Astrocyte (in vitro differentiated cells and primary cell): ENCODE results near the gene DNAJB6. TPM values are rescaled to one million over a fixed set of nuclear protein-coding genes. Genes with fewer than 3 reads are reported as not detected.

Source experiments
- DNase-seq: peaks from one replicate; pipeline ENCODE4 v3.0.0-alpha.2; 2010; ENCODE audit warnings: low read depth
- FAIRE-seq: peaks from 2 replicates; lab custom pipeline; 2011; peaks lifted over from hg19 to GRCh38; lab: Jason Lieb, UNC
- H2AFZ ChIP-seq: 2 replicates; pipeline ENCODE4 v1.6.0; 2012; ENCODE audit warnings: low read depth, low read length, inconsistent platforms
- H3K27ac ChIP-seq: 2 replicates; pipeline ENCODE4 v1.5.1; 2011; ENCODE audit warnings: low read depth, low read length, inconsistent platforms
- H3K27me3 ChIP-seq: 2 replicates; pipeline ENCODE4 v1.6.0; 2011; ENCODE audit warnings: low read length, inconsistent platforms; ENCODE audit not compliant: insufficient read depth
- H3K36me3 ChIP-seq: 2 replicates; pipeline ENCODE4 v1.5.1; 2011; ENCODE audit warnings: low read length, inconsistent platforms; ENCODE audit not compliant: insufficient read depth
- H3K4me1 ChIP-seq: 2 replicates; pipeline ENCODE4 v1.5.1; 2011; ENCODE audit warnings: low read length, inconsistent platforms; ENCODE audit not compliant: insufficient read depth
- H3K4me2 ChIP-seq: 2 replicates; pipeline ENCODE4 v1.6.0; 2012; ENCODE audit warnings: low read length, inconsistent platforms
- H3K4me3 ChIP-seq: 2 replicates; pipeline ENCODE4 v1.5.1; 2011; ENCODE audit warnings: low read depth, mild to moderate bottlenecking, low read length, inconsistent platforms; ENCODE audit not compliant: insufficient read depth
- H3K79me2 ChIP-seq: 2 replicates; pipeline ENCODE4 v1.6.0; 2012; ENCODE audit warnings: mild to moderate bottlenecking, low read length, inconsistent platforms; ENCODE audit not compliant: insufficient read depth
- H3K9ac ChIP-seq: 2 replicates; pipeline ENCODE4 v1.6.0; 2012; ENCODE audit warnings: mild to moderate bottlenecking, low read length, inconsistent platforms
- H3K9me3 ChIP-seq: 2 replicates; pipeline ENCODE4 v1.5.1; 2012; ENCODE audit warnings: low read depth, mild to moderate bottlenecking, low read length, inconsistent platforms; ENCODE audit not compliant: insufficient read depth
- H4K20me1 ChIP-seq: 2 replicates; pipeline ENCODE4 v1.6.0; 2012; ENCODE audit warnings: low read length, inconsistent platforms; ENCODE audit not compliant: insufficient read depth
- H3K27ac Mint-ChIP-seq: one replicate; pipeline ENCODE4 v1.8.0; 2021; ENCODE audit warnings: mild to moderate bottlenecking, mixed read lengths; ENCODE audit not compliant: unreplicated experiment
- H3K27me3 Mint-ChIP-seq: one replicate; pipeline ENCODE4 v1.8.0; 2021; ENCODE audit warnings: low read depth, mixed read lengths; ENCODE audit not compliant: unreplicated experiment
- H3K36me3 Mint-ChIP-seq: one replicate; pipeline ENCODE4 v1.8.0; 2021; ENCODE audit warnings: low read depth, mixed read lengths; ENCODE audit not compliant: unreplicated experiment
- H3K4me1 Mint-ChIP-seq: one replicate; pipeline ENCODE4 v1.8.0; 2021; ENCODE audit warnings: low read depth, mixed read lengths; ENCODE audit not compliant: unreplicated experiment
- H3K4me3 Mint-ChIP-seq: one replicate; pipeline ENCODE4 v1.8.0; 2021; ENCODE audit warnings: mild to moderate bottlenecking, moderate library complexity, mixed read lengths; ENCODE audit not compliant: unreplicated experiment
- H3K9me3 Mint-ChIP-seq: one replicate; pipeline ENCODE4 v1.8.0; 2021; ENCODE audit warnings: mild to moderate bottlenecking, mixed read lengths; ENCODE audit not compliant: unreplicated experiment
- CTCF ChIP-seq: IDR thresholded peaks from 2 replicates; pipeline ENCODE4 v1.5.1; 2011; ENCODE audit warnings: low read depth, mild to moderate bottlenecking, inconsistent platforms, low read length, moderate library complexity; ENCODE audit not compliant: insufficient read depth
- EZH2 ChIP-seq: IDR thresholded peaks from 2 replicates; pipeline ENCODE4 v1.6.1; 2012; ENCODE audit warnings: mild to moderate bottlenecking, low read length, inconsistent platforms; ENCODE audit not compliant: insufficient read depth
- total RNA-seq: library from RNA; stranded (reverse); gene quantifications from 2 replicates; pipeline ENCODE4 v1.2.1, GENCODE V29; 2021

Gene DNAJB6
- total RNA-seq, 1 donor from 2014 or later, result 179 TPM

DNA sequence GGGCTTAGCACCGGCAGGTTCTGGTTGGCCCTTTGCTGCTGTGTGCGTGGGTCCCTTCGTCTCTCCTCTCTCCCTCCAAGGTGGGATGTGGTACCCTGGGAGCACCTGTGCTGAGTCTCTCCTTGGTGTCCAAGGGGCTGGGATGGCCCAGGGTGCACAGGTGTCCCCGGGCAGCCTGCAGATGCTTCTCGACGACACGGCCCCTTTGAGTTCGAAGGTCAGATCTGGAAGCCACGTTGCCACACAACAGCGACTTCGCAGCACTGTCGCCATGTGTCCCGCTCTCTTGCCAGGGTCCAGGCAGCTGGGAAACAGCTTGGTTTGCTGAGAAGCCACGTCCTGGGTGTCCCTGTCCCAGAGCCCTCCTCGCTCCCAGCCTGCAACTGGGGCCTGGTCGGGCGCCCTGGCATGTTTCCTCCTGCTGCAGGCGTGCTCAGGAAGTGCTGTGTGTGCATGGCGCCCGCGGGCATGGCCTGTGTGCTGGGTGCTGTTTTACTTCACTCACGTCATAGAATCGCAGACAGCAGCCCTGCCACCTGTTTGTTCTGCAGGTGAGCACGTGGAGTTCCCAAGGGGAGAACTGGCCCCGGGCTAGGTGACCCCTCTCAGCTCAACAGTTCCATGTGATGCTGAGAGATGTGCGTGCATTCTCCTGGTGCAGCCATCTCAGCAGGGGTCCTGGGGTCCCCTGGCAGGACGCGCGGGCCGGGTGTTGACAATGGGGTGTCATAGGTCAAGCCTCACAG, 70.9 kb downstream of the DNAJB6 start:
- Mint-ChIP-seq H3K27ac (peak overlapping the region; percentile 26), H3K4me3 (no peak overlapping the region), H3K9me3 (peaks cover 3% of the 10 kb centered on the region), H3K4me1 (peaks cover 28% of the 10 kb centered on the region), H3K36me3 (peaks cover 13% of the 10 kb centered on the region), H3K27me3 (no peaks in the 10 kb centered on the region)
- peaks cover 25% of the 10 kb centered on the region for H3K79me2 ChIP-seq
- peaks cover 2% of the 10 kb centered on the region for H3K36me3 ChIP-seq
- H3K9me3 ChIP-seq, result no peaks in the 10 kb centered on the region
- H4K20me1 ChIP-seq, result peaks cover 78% of the 10 kb centered on the region
- no peaks in the 10 kb centered on the region for H3K27me3 ChIP-seq
- FAIRE-seq (no peak), DNase-seq (no peak)
- peaks cover 43% of the 10 kb centered on the region for H3K4me1 ChIP-seq
- H3K4me2 ChIP-seq, result no peak overlapping the region
- H3K4me3 ChIP-seq, result no peak overlapping the region
- H3K27ac ChIP-seq, result no peak overlapping the region
- TF ChIP-seq CTCF, result no peak
- TF ChIP-seq EZH2, result no peak
- no peak overlapping the region for H3K9ac ChIP-seq
- H2AFZ ChIP-seq, result no peak overlapping the region

DNA sequence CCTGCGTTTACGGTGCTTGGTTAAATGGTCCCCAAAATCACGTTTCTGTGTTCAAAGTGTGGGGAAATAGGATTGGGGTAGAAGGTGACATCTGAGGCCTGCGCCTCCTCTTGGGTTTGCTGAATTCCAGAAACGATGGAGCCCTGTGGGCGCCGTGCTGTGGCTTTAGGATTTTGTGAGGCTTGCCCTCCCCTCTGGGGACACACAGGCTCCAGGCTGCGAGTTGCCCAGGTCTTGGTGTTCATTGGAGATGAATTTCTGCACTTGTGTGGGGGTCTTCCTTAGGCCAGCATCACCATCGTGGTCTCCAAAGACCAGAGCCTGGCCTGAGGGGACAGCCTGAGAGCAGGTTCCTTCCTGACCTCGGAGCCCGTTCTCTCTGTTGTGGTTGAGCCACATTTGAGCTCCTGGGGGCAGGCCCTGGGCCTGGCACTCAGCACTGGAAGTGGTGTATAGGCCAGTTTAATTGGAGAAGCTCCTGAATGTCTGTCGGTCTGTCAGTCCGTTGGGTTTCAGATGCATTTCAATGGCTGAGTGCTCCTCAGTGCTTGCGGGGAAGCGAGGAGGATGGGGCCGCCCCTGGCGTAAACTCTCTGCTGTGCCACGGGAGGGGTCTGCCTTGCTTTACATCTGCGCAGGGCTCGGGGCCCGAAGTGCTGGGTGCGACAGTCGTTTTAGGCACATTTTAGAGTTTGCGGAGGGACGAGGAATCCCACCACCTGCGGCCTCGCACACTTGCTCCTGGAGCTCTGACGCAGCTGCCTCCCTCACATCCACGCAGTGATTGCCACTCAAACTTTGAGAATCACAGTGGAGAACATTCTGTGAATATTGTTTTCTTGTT, 71.7 kb downstream of the DNAJB6 start:
- Histone ChIP-seq H3K9me3 (no peaks in the 10 kb centered on the region), H3K4me2 (no peak overlapping the region), H3K27me3 (no peaks in the 10 kb centered on the region), H3K27ac (no peak overlapping the region), H2AFZ (no peak overlapping the region), H4K20me1 (peaks cover 78% of the 10 kb centered on the region), H3K36me3 (peaks cover 2% of the 10 kb centered on the region), H3K9ac (no peak overlapping the region), H3K4me1 (peaks cover 38% of the 10 kb centered on the region), H3K4me3 (no peak overlapping the region), H3K79me2 (peaks cover 21% of the 10 kb centered on the region)
- H3K9me3 Mint-ChIP-seq, result peaks cover 3% of the 10 kb centered on the region
- no peak overlapping the region for H3K4me3 Mint-ChIP-seq
- TF ChIP-seq CTCF (no peak), EZH2 (no peak)
- peaks cover 29% of the 10 kb centered on the region for H3K4me1 Mint-ChIP-seq
- DNase-seq (no peak), FAIRE-seq (no peak)
- H3K36me3 Mint-ChIP-seq, result peaks cover 13% of the 10 kb centered on the region
- H3K27ac Mint-ChIP-seq, result peak overlapping the region; percentile 26
- no peaks in the 10 kb centered on the region for H3K27me3 Mint-ChIP-seq
